ENCODE measurements around the gene RAB3A.

DNA sequence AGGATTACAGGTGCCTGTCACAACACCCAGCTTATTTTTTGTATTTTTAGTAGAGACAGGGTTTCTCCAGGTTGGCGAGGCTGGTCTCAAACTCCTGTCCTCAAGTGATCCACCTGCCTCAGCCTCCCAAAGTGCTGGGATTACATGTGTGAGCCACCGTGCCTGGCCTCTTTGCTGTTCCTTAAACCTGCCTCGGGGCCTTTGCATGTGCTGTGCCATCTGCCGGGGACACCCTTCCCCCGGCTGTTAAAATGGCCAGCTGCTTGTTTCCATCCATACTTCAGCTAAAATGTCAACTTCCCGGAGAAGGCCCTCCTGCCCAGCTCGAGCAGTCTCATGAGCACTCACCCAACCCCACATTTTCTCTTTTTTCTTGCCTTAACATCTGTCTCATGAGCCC is 41.5 kb upstream of the RAB3A start:
- TF ChIP-seq POLR2AphosphoS5 (IDR thresholded peaks at IDR 0.05; ENCODE audit: low read depth, low read length): no peak
- no peak for TF ChIP-seq SIN3A (IDR thresholded peaks at IDR 0.05; ENCODE audit: borderline replicate concordance, insufficient read depth, low read length)
- no peak for TF ChIP-seq TAF1 (IDR thresholded peaks at IDR 0.05; ENCODE audit: borderline replicate concordance, insufficient read depth, low read length)

Data from PFSK-1 (cell line).